ENCODE results near the gene DOCK8. TPM values are rescaled to one million over a fixed set of nuclear protein-coding genes. Genes with fewer than 3 reads are reported as not detected.

DOCK8 gene
- total and polyA plus RNA-seq, 3 donors from 2014 or later = 46.7 to 63.9 (median 51.4) TPM

- Histone ChIP-seq H3K4me1 (no peaks in the 10 kb centered on the region), H3K9me3 (no peaks in the 10 kb centered on the region)
- WGBS, 2 donors = 93 to 94% methylated on average over 3 of the region's 3 CpGs
Observed at GRCh38 chr9:249025-249424, 34.4 kb downstream of the DOCK8 start.

GRCh38 chr9:250039-250438 is 35.4 kb downstream of the DOCK8 start:
- no peaks in the 10 kb centered on the region for H3K36me3 ChIP-seq (ENCODE audit: low read depth, missing control alignments)
- no peak for TF ChIP-seq CTCF (IDR thresholded peaks at IDR 0.05)
- TF ChIP-seq POLR2A (IDR thresholded peaks at IDR 0.05) = no peak
- no peaks in the 10 kb centered on the region for H3K4me1 ChIP-seq
- no peak for DNase-seq
- no peaks in the 10 kb centered on the region for H3K9me3 ChIP-seq
- H3K4me3 ChIP-seq = no peak overlapping the region
- WGBS, 2 donors = 59 to 71% methylated on average over 1 of the region's 1 CpG
- H3K27ac ChIP-seq = no peak overlapping the region
- H3K27me3 ChIP-seq = no peaks in the 10 kb centered on the region
- intact Hi-C loops (cut with DNase I; ENCODE audit: low total_unique reads) = no loop called here

More at GRCh38 chr9:249025-249424, 34.4 kb downstream of the DOCK8 start:
- no peak for TF ChIP-seq POLR2A (IDR thresholded peaks at IDR 0.05)
- no peak for TF ChIP-seq CTCF (IDR thresholded peaks at IDR 0.05)
- no peaks in the 10 kb centered on the region for H3K36me3 ChIP-seq (ENCODE audit: low read depth, missing control alignments)
- intact Hi-C loops (cut with DNase I; ENCODE audit: low total_unique reads) = no loop called here
- DNase-seq = no peak
- H3K27me3 ChIP-seq = no peaks in the 10 kb centered on the region
- no peak overlapping the region for H3K4me3 ChIP-seq
- H3K27ac ChIP-seq = no peak overlapping the region

GRCh38 chr9:250625-251024 is 36.0 kb downstream of the DOCK8 start:
- H3K9me3 ChIP-seq = no peaks in the 10 kb centered on the region
- H3K4me1 ChIP-seq = no peaks in the 10 kb centered on the region
- DNase-seq = no peak
- no peaks in the 10 kb centered on the region for H3K27me3 ChIP-seq
- no peak overlapping the region for H3K27ac ChIP-seq
- WGBS, 2 donors = 49 to 62% methylated on average over 5 of the region's 5 CpGs
- TF ChIP-seq CTCF (IDR thresholded peaks at IDR 0.05) (no peak), POLR2A (IDR thresholded peaks at IDR 0.05) (no peak)
- no peaks in the 10 kb centered on the region for H3K36me3 ChIP-seq (ENCODE audit: low read depth, missing control alignments)
- intact Hi-C loops (cut with DNase I; ENCODE audit: low total_unique reads) = no loop called here
- H3K4me3 ChIP-seq = no peak overlapping the region

GRCh38 chr9:251398-251797 is 36.7 kb downstream of the DOCK8 start:
- Histone ChIP-seq H3K4me3 (no peak overlapping the region), H3K27me3 (no peaks in the 10 kb centered on the region), H3K4me1 (no peaks in the 10 kb centered on the region), H3K9me3 (no peaks in the 10 kb centered on the region), H3K36me3 (ENCODE audit: low read depth, missing control alignments) (no peaks in the 10 kb centered on the region), H3K27ac (no peak overlapping the region)
- 75 to 88% methylated on average over 5 of the region's 5 CpGs for WGBS, 2 donors
- intact Hi-C loops (cut with DNase I; ENCODE audit: low total_unique reads) = no loop called here
- TF ChIP-seq CTCF (IDR thresholded peaks at IDR 0.05) (no peak), POLR2A (IDR thresholded peaks at IDR 0.05) (no peak)
- no peak for DNase-seq

- Histone ChIP-seq H3K27ac (no peak overlapping the region), H3K4me1 (no peaks in the 10 kb centered on the region), H3K36me3 (ENCODE audit: low read depth, missing control alignments) (no peaks in the 10 kb centered on the region), H3K4me3 (no peak overlapping the region), H3K27me3 (no peaks in the 10 kb centered on the region), H3K9me3 (no peaks in the 10 kb centered on the region)
- TF ChIP-seq POLR2A (IDR thresholded peaks at IDR 0.05) (no peak), CTCF (IDR thresholded peaks at IDR 0.05) (no peak)
- intact Hi-C loops (cut with DNase I; ENCODE audit: low total_unique reads) = no loop called here
- 55 to 56% methylated on average over 3 of the region's 3 CpGs for WGBS, 2 donors
- DNase-seq = no peak
Observed at GRCh38 chr9:253539-253938, 38.9 kb downstream of the DOCK8 start.
